ENCODE results near the gene GPR37L1.
A peak's percentile ranks its signal among the peaks of the same experiment; 100 is the strongest.
"Not testable (repeated sequence)": the region's sequence is repeated elsewhere in the genome, so short reads cannot be mapped to it uniquely, and the experiment has no call there.

Gene GPR37L1

GRCh38 chr1:202161151-202162046 lies 38.7 kb downstream of the GPR37L1 start:
- H3K4me3 ChIP-seq (ENCODE audit: low read length) = peak overlapping the region; percentile 84; the same call in 1 of the 2 replicates

GRCh38 chr1:202162047-202162417 lies 39.3 kb downstream of the GPR37L1 start:
- no peak overlapping the region; the same call in 1 of the 2 replicates for H3K4me3 ChIP-seq (ENCODE audit: low read length)
- TF ChIP-seq ZNF274 (IDR thresholded peaks at IDR 0.05; ENCODE audit: low read depth, low read length) = no peak

More at GRCh38 chr1:202161151-202162046, 38.7 kb downstream of the GPR37L1 start:
- no peak for TF ChIP-seq ZNF274 (IDR thresholded peaks at IDR 0.05; ENCODE audit: low read depth, low read length)

GRCh38 chr1:202162418-202163280 lies 39.9 kb downstream of the GPR37L1 start:
- no peak overlapping the region for H3K4me3 ChIP-seq (ENCODE audit: low read length)
- no peak for TF ChIP-seq ZNF274 (IDR thresholded peaks at IDR 0.05; ENCODE audit: low read depth, low read length)

GRCh38 chr1:202163281-202164270 lies 40.9 kb downstream of the GPR37L1 start:
- no peak overlapping the region for H3K4me3 ChIP-seq (ENCODE audit: low read length)
- no peak for TF ChIP-seq ZNF274 (IDR thresholded peaks at IDR 0.05; ENCODE audit: low read depth, low read length)

GRCh38 chr1:202164271-202165037 lies 41.7 kb downstream of the GPR37L1 start:
- no peak for TF ChIP-seq ZNF274 (IDR thresholded peaks at IDR 0.05; ENCODE audit: low read depth, low read length)
- no peak overlapping the region for H3K4me3 ChIP-seq (ENCODE audit: low read length)

- no peak overlapping the region for H3K4me3 ChIP-seq (ENCODE audit: low read length)
- no peak for TF ChIP-seq ZNF274 (IDR thresholded peaks at IDR 0.05; ENCODE audit: low read depth, low read length)
Observed at GRCh38 chr1:202165267-202165941, 42.7 kb downstream of the GPR37L1 start.

GRCh38 chr1:202165942-202166843 lies 43.5 kb downstream of the GPR37L1 start:
- TF ChIP-seq ZNF274 (IDR thresholded peaks at IDR 0.05; ENCODE audit: low read depth, low read length) = no peak
- no peak overlapping the region for H3K4me3 ChIP-seq (ENCODE audit: low read length)

- not testable (repeated sequence) for H3K4me3 ChIP-seq (ENCODE audit: low read length)
Observed at GRCh38 chr1:202167054-202167453, 44.3 kb downstream of the GPR37L1 start.

- TF ChIP-seq ZNF274 (IDR thresholded peaks at IDR 0.05; ENCODE audit: low read depth, low read length) = no peak
- no peak overlapping the region for H3K4me3 ChIP-seq (ENCODE audit: low read length)
Observed at GRCh38 chr1:202167708-202168415, 45.1 kb downstream of the GPR37L1 start.

GRCh38 chr1:202168861-202169260 lies 46.1 kb downstream of the GPR37L1 start:
- H3K4me3 ChIP-seq (ENCODE audit: low read length) = no peak overlapping the region
- TF ChIP-seq ZNF274 (IDR thresholded peaks at IDR 0.05; ENCODE audit: low read depth, low read length) = no peak

- no peak for TF ChIP-seq ZNF274 (IDR thresholded peaks at IDR 0.05; ENCODE audit: low read depth, low read length)
- H3K4me3 ChIP-seq (ENCODE audit: low read length) = no peak overlapping the region
Observed at GRCh38 chr1:202170726-202171125, 48.0 kb downstream of the GPR37L1 start.
